Large intestine (tissue), 3 donors: ENCODE data around the gene ARL15. TPM values are rescaled to one million over a fixed set of nuclear protein-coding genes. Genes with fewer than 3 reads are reported as not detected.

Experiments
- DNase-seq, 2 donors: peaks; one replicate each; pipeline versions ENCODE4 v3.0.0 to v3.0.0-alpha.2; 2013
- H3K27ac ChIP-seq: one replicate; pipeline ENCODE4 v1.5.1; 2013; ENCODE audit warnings: low read length
- H3K27me3 ChIP-seq: 2 replicates; pipeline ENCODE4 v1.6.1; 2013; ENCODE audit warnings: low read length; ENCODE audit not compliant: control insufficient read depth, insufficient read depth
- H3K36me3 ChIP-seq: 2 replicates; pipeline ENCODE4 v1.6.1; 2013; ENCODE audit warnings: low read length; ENCODE audit not compliant: control insufficient read depth, insufficient read depth
- H3K4me1 ChIP-seq: one replicate; pipeline ENCODE4 v1.6.1; 2013; ENCODE audit warnings: low read length; ENCODE audit not compliant: control insufficient read depth, insufficient read depth
- H3K4me3 ChIP-seq: one replicate; pipeline ENCODE4 v1.5.1; 2013; ENCODE audit warnings: low read length
- H3K9me3 ChIP-seq: one replicate; pipeline ENCODE4 v1.6.1; 2013; ENCODE audit warnings: mild to moderate bottlenecking, low read depth, low read length, moderate library complexity; ENCODE audit not compliant: control insufficient read depth
- WGBS: methylation state at CpG from one replicate; pipeline ENCODE4 v1.1.5; 2013; ENCODE audit warnings: low lambda C conversion rate; ENCODE audit not compliant: insufficient coverage; 5-methylcytosine and 5-hydroxymethylcytosine counted together
- polyA plus RNA-seq: library from polyadenylated mRNA; unstranded; fragments of 120-200 nt; gene quantifications from one replicate; pipeline ENCODE4 v1.2.1, GENCODE V29; 2013

ARL15 gene
- polyA plus RNA-seq, 1 donor, result 41.5 TPM

GRCh38 chr5:54160329-54160728 is 150.0 kb downstream of the ARL15 start:
- H3K27me3 ChIP-seq, result no peaks in the 10 kb centered on the region
- H3K4me1 ChIP-seq, result no peaks in the 10 kb centered on the region
- H3K27ac ChIP-seq, result no peak overlapping the region
- no peaks in the 10 kb centered on the region for H3K9me3 ChIP-seq
- no peaks in the 10 kb centered on the region for H3K36me3 ChIP-seq
- H3K4me3 ChIP-seq, result no peak overlapping the region
- no peak for DNase-seq

DNA sequence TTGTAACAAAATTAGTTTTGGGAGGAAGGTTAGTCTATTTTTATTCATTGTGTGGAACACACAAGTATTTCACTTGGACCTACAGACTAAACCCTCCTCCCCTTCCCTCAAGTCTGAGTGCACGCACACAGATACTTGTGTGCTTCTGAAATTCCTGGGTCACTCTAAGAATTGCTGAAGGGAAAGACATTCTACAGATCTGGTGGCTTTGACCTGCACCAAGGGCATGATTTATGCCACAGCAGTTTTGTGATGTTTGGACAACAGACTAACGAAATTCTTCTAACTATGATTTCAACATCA is 150.5 kb downstream of the ARL15 start:
- WGBS, result 83% methylated on average over 1 of the region's 2 CpGs

DNA sequence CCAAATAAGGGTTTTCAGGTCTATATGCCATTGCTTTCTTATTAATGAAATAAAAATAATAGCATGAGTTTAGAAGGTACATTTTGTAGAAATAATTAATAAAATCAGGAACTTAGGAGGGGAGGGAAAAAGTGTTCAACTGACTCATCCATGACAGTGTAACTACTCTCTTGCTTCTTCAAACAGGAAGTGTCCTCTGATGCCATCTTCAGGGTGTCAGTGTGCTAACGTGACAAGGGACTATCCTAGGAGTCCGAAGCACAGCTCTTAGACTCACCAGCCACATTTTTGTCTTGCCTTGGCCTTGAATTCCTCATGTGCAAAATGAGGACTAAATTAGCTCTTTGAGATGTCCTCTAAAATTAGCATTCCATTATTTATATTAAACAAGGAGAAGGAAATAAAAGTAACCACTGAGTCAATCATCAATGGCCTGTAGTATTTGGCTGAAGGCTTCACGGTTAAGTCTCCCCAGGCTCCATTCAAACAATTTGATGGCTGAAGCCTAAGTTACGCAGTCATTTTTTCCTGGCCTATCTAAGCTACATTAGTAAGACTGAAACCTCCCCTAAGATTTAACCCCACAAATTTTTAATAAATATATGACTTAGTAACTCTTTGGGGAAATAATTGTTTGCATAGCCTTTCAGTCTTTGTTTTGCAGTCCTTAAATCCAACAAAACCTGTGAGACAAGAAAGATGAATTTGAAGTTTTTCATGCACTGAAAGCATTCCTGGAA is 151.1 kb downstream of the ARL15 start:
- no peak for DNase-seq
- H3K9me3 ChIP-seq, result no peaks in the 10 kb centered on the region
- no peak overlapping the region for H3K27ac ChIP-seq
- 100% methylated on average over 1 of the region's 4 CpGs for WGBS
- no peaks in the 10 kb centered on the region for H3K36me3 ChIP-seq
- H3K4me1 ChIP-seq, result no peaks in the 10 kb centered on the region
- H3K4me3 ChIP-seq, result no peak overlapping the region
- H3K27me3 ChIP-seq, result no peaks in the 10 kb centered on the region

More for the DNA sequence above, 150.5 kb downstream of the ARL15 start:
- DNase-seq, result no peak
- H3K36me3 ChIP-seq, result no peaks in the 10 kb centered on the region
- H3K4me3 ChIP-seq, result no peak overlapping the region
- no peak overlapping the region for H3K27ac ChIP-seq
- H3K27me3 ChIP-seq, result no peaks in the 10 kb centered on the region
- no peaks in the 10 kb centered on the region for H3K9me3 ChIP-seq
- H3K4me1 ChIP-seq, result no peaks in the 10 kb centered on the region

DNA sequence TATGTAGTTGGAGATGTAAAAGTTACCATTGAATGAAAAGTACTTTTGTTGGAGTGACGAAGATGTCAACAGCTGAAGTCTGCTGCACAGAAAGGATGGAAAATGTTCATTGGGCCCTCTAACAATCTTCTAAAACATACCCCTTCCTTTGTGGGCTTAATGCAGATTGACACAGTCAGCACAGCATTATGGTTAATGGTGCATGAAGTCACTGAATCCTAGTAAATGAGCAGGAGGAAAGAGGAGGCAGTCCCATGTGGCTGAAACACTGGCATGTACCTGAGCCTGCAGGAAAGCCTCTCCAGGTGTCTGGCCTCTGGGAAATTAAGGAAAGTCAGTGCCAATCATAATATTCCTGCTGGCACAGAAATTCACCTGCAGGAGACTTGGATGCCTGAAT is 153.8 kb downstream of the ARL15 start:
- no peaks in the 10 kb centered on the region for H3K27me3 ChIP-seq
- H3K9me3 ChIP-seq, result no peaks in the 10 kb centered on the region
- H3K4me3 ChIP-seq, result no peak overlapping the region
- H3K27ac ChIP-seq, result no peak overlapping the region
- no peak for DNase-seq
- H3K36me3 ChIP-seq, result no peaks in the 10 kb centered on the region
- no peaks in the 10 kb centered on the region for H3K4me1 ChIP-seq
- no CpG with 5 or more reads among the region's 1 CpG for WGBS

GRCh38 chr5:54150841-54151240 is 159.5 kb downstream of the ARL15 start:
- no peaks in the 10 kb centered on the region for H3K27me3 ChIP-seq
- DNase-seq, result no peak
- H3K27ac ChIP-seq, result no peak overlapping the region
- H3K36me3 ChIP-seq, result no peaks in the 10 kb centered on the region
- no peaks in the 10 kb centered on the region for H3K9me3 ChIP-seq
- no CpG with 5 or more reads among the region's 1 CpG for WGBS
- H3K4me1 ChIP-seq, result no peaks in the 10 kb centered on the region
- no peak overlapping the region for H3K4me3 ChIP-seq

DNA sequence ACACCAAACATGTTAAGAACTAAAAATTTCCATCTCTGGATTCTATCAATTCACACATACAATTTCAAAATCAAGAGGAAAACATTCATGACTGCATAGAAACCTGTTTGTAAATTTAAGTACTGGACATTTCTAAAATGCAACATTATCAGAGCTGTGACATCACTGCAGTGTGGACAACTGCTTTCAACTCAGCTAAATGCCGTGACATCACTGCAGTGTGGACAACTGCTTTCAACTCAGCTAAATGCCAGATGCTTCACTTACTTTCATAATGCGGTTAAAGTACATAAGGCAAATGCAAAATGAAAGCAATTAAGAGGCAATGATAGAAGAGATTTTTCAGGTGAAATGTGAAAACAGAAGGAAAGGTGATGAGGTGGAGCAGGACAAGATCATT is 161.5 kb downstream of the ARL15 start:
- Histone ChIP-seq H3K36me3 (peaks cover 2% of the 10 kb centered on the region), H3K27ac (no peak overlapping the region), H3K4me1 (no peaks in the 10 kb centered on the region), H3K9me3 (no peaks in the 10 kb centered on the region), H3K27me3 (no peaks in the 10 kb centered on the region), H3K4me3 (no peak overlapping the region)
- peak in 1 of 2 donors; percentile 23 for DNase-seq
- WGBS, result no CpG with 5 or more reads among the region's 2 CpGs

DNA sequence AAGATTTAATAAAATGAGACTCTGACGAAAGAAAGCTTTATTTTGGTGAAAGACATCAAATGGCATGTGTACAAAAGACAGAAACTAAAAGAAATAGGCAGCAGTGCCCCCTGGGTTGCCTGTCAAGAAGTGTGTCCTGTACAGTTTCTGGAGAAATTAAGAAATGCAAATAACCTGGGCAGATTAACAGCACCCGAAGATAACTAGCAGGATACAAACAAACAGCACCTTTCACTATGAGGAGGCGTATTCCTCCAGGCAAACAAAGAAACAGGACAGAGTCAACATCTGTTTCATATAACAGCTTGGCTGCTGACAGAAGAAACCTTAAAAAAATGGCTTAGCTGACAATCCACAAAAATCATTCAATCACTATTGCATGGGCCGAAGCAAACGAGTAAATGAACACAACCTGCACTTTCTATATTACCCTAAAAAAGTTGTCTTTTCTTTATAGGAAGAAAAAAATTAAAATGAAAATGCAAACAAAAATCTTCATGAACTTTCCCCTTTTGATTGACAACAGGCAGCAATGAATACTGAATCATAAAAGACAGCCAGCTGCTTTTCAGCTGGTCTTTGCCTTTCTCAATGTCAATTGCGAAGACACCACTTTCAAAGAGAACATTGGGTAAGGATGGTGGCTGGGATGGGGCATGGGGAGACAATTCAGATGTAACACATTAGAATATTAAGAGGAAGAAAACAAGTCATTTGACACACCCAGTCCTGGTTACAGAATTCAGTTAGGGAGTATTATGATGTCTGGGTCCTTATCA is 162.1 kb downstream of the ARL15 start:
- H3K27ac ChIP-seq, result no peak overlapping the region
- DNase-seq, result no peak
- no peaks in the 10 kb centered on the region for H3K9me3 ChIP-seq

DNA sequence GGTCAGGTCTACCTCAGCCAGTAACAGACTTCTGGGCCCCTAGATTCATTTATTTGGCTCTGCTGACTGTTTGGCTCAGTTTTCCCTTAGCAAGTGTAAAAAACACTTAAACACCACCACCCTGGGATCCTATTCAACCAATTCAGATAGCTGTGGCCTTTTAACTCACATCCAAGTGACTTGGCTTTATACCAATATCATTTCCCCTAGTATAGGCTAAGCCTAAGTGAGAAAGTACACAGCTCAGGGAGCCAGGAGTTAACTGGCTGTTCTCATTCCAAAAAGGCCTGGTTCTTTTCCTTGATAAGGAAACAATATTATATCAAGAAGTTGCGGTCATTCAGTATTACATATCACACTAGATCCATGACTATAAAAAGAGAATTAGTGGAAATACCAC is 163.5 kb downstream of the ARL15 start:
- no peak overlapping the region for H3K27ac ChIP-seq

More for the DNA sequence above, 162.1 kb downstream of the ARL15 start:
- no peak overlapping the region for H3K4me3 ChIP-seq
- H3K4me1 ChIP-seq, result no peaks in the 10 kb centered on the region
- no peaks in the 10 kb centered on the region for H3K27me3 ChIP-seq
- H3K36me3 ChIP-seq, result peaks cover 2% of the 10 kb centered on the region
- 55% methylated on average over 2 of the region's 6 CpGs for WGBS

DNA sequence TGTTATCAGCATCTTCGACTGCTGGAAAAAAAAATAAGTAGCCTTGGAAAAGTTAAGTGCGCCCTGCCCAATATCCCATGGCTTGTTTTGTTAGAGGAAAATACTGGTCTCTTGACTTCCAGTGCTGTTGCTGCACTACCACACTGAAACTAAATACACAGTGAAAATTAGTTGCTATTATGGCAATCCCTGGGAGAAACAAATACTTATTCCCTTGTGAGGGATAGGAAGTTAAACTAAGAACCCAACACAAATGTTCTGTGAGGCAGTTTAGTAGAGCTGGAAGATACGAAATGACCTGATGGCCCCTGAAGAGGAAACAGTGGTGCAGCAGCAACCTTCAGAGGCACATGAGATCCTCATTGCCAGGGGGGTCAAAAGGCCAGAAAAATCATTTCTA is 164.0 kb downstream of the ARL15 start:
- 83% methylated on average over 1 of the region's 3 CpGs for WGBS
- H3K36me3 ChIP-seq, result peaks cover 2% of the 10 kb centered on the region
- H3K9me3 ChIP-seq, result no peaks in the 10 kb centered on the region
- H3K27me3 ChIP-seq, result no peaks in the 10 kb centered on the region
- H3K27ac ChIP-seq, result no peak overlapping the region
- no peaks in the 10 kb centered on the region for H3K4me1 ChIP-seq
- H3K4me3 ChIP-seq, result no peak overlapping the region
- DNase-seq, result no peak

More for the DNA sequence above, 163.5 kb downstream of the ARL15 start:
- H3K27me3 ChIP-seq, result no peaks in the 10 kb centered on the region
- H3K36me3 ChIP-seq, result peaks cover 2% of the 10 kb centered on the region
- no peaks in the 10 kb centered on the region for H3K4me1 ChIP-seq
- no peaks in the 10 kb centered on the region for H3K9me3 ChIP-seq
- no peak for DNase-seq
- no peak overlapping the region for H3K4me3 ChIP-seq
- WGBS, result no CpG with 5 or more reads among the region's 1 CpG

GRCh38 chr5:54140247-54140840 is 170.0 kb downstream of the ARL15 start:
- no peak overlapping the region for H3K27ac ChIP-seq
- H3K27me3 ChIP-seq, result no peaks in the 10 kb centered on the region
- 91% methylated on average over 1 of the region's 2 CpGs for WGBS
- no peak overlapping the region for H3K4me3 ChIP-seq
- H3K36me3 ChIP-seq, result peaks cover 2% of the 10 kb centered on the region
- no peaks in the 10 kb centered on the region for H3K9me3 ChIP-seq
- no peaks in the 10 kb centered on the region for H3K4me1 ChIP-seq
- DNase-seq, result no peak
